CD4-positive, alpha-beta T cell (primary cell): ENCODE results near the gene KRTAP10-8. TPM values are rescaled to one million over a fixed set of nuclear protein-coding genes. Genes with fewer than 3 reads are reported as not detected.

ENCODE experiments used
- ATAC-seq: fragments of 200-7000 bp; cut with Tn5 transposase; one replicate; pipeline ENCODE4 v1.10.0; 2022; ENCODE audit warnings: mild to moderate bottlenecking; ENCODE audit not compliant: poor library complexity
- CTCF ChIA-PET: fragments of 350-600 bp; sonication (Branson Sonifier 250); formaldehyde crosslinking; loops from one replicate; lab custom pipeline; 2021; ENCODE audit warnings: antibody characterized with exemption, inconsistent platforms; lab: Charles Lee
- POLR2A ChIA-PET: fragments of 350-600 bp; sonication (Branson Sonifier 250); formaldehyde crosslinking; loops from one replicate; lab custom pipeline; 2021; ENCODE audit warnings: antibody characterized with exemption, inconsistent platforms; lab: Charles Lee
- DNase-seq, 14 experiments: peaks; one replicate each; pipeline ENCODE4 v3.0.0-alpha.2; 2013 to 2020; ENCODE audit warnings: mixed read lengths in 2 of 14
- H3K27ac ChIP-seq, 2 donors: one replicate each; pipeline versions ENCODE4 v1.5.1 to v1.7.0; 2013; ENCODE audit warnings: low read length in 2 of 2, low read depth in 1 of 2, mild to moderate bottlenecking in 1 of 2
- H3K27me3 ChIP-seq, 2 experiments: 1 replicate in 1 of 2; 2 replicates in 1 of 2; pipeline versions ENCODE4 v1.6.1 to v1.7.0; 2013; ENCODE audit warnings: low read length in 2 of 2, control low read depth in 1 of 2, mild to moderate bottlenecking in 1 of 2, moderate library complexity in 1 of 2; ENCODE audit not compliant: insufficient read depth in 2 of 2, control insufficient read depth in 1 of 2
- H3K36me3 ChIP-seq: one replicate; pipeline ENCODE4 v1.6.1; 2013; ENCODE audit warnings: low read length, control low read depth; ENCODE audit not compliant: insufficient read depth
- H3K4me1 ChIP-seq: one replicate; pipeline ENCODE4 v1.6.1; 2013; ENCODE audit warnings: low read length, control low read depth; ENCODE audit not compliant: insufficient read depth
- H3K4me3 ChIP-seq: one replicate; pipeline ENCODE4 v1.5.1; 2013; ENCODE audit warnings: mild to moderate bottlenecking, low read length, moderate library complexity
- H3K9me3 ChIP-seq, 2 experiments: 1 replicate in 1 of 2; 2 replicates in 1 of 2; pipeline versions ENCODE4 v1.6.1 to v1.7.0; 2013; ENCODE audit warnings: low read length in 2 of 2, mild to moderate bottlenecking in 2 of 2, control low read depth in 1 of 2, moderate library complexity in 1 of 2; ENCODE audit not compliant: control insufficient read depth in 1 of 2, insufficient read depth in 1 of 2
- H3K27ac Mint-ChIP-seq: one replicate; pipeline ENCODE4 v1.8.0; 2020; ENCODE audit warnings: mixed read lengths
- H3K27me3 Mint-ChIP-seq: one replicate; pipeline ENCODE4 v1.8.0; 2021; ENCODE audit warnings: mixed read lengths
- H3K36me3 Mint-ChIP-seq: one replicate; pipeline ENCODE4 v1.8.0; 2021; ENCODE audit warnings: low read depth, mixed read lengths
- H3K4me1 Mint-ChIP-seq: one replicate; pipeline ENCODE4 v1.8.0; 2021; ENCODE audit warnings: low read depth, mixed read lengths
- H3K4me3 Mint-ChIP-seq: one replicate; pipeline ENCODE4 v1.8.0; 2020; ENCODE audit warnings: mild to moderate bottlenecking, mixed read lengths
- H3K9me3 Mint-ChIP-seq: one replicate; pipeline ENCODE4 v1.8.0; 2020; ENCODE audit warnings: mixed read lengths
- intact Hi-C, 2 experiments: fragments of 100-400 bp; cut with DNase I in 1 of 2; cut with micrococcal nuclease in 1 of 2; formaldehyde crosslinking; loops; one replicate each; pipeline versions ENCODE4 v1.15.1 to v1.9.0; 2023 to 2025; cut with DNase I, micrococcal nuclease
- total RNA-seq, 174 experiments: library from RNA in 2 of 174; stranded (reverse) in 2 of 174; gene quantifications; one replicate each; pipeline ENCODE4 v1.2.3 and lab custom pipeline; 2021 to 2026
- TF ChIP-seq, protein P1 (sequence below): fragments of 200-600 bp; IDR thresholded peaks from one replicate; pipeline ENCODE4 v1.8.0; 2022; ENCODE audit warnings: antibody characterized with exemption, mild to moderate bottlenecking

Gene KRTAP10-8
- total RNA-seq, 2 experiments from 2014 or later = not detected

DNA sequence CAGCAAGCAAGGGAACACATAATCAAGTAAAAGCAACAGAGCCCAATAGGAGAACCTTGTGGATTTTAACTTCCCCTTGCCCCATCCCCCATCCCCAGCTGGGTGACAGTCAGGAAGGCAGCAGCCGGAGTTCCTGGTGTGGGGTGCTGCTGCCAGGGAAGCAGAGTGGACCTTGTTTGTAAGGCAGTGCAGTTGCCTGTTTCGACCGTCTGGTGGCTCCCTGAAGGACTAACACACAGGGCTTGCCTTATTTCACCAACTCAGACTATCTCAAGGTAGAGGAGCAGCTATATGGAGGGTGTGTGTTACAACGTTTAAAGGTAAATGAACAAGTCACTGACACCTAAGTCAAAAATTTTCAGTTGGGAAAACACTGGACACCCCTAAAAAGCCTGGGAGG lies 6.6 kb downstream of the KRTAP10-8 start:
- H3K36me3 ChIP-seq = no peaks in the 10 kb centered on the region
- H3K36me3 Mint-ChIP-seq = peaks cover 46% of the 10 kb centered on the region
- H3K27me3 ChIP-seq = no peaks in the 10 kb centered on the region
- peaks cover 42% of the 10 kb centered on the region for H3K4me1 ChIP-seq
- peak overlapping the region; percentile 31 for H3K4me3 Mint-ChIP-seq
- H3K4me3 ChIP-seq = no peak overlapping the region
- H3K27ac ChIP-seq = peak overlapping the region; percentile 44 to 74
- H3K9me3 ChIP-seq = peaks cover 12 to 13% of the 10 kb centered on the region in 2 experiments
- H3K27me3 Mint-ChIP-seq = no peaks in the 10 kb centered on the region
- ChIA-PET CTCF (no interaction called here), POLR2A (interaction anchor here (0.9 to 2.4 kb wide), 10 partner anchors 10 to 256 kb away, joined by 3 to 40 read pairs (median 5); partner anchors contain the start of genes KRTAP12-3 and SUMO3)
- DNase-seq = peak in 4 of 14 experiments; percentile 23 to 55 (median 34)
- intact Hi-C loops = loop anchor here (2.0 to 10.0 kb wide), 5 partner anchors 34 to 104 kb away; partner anchors contain the start of genes KRTAP10-1 (in 1 of the 2), KRTAP12-3 (in 1 of the 2) and KRTAP12-4 (in 1 of the 2)
- H3K27ac Mint-ChIP-seq = peak overlapping the region; percentile 88
- peaks cover 24% of the 10 kb centered on the region for H3K9me3 Mint-ChIP-seq
- peak; percentile 55 for ATAC-seq
- TF ChIP-seq, protein P1, sequence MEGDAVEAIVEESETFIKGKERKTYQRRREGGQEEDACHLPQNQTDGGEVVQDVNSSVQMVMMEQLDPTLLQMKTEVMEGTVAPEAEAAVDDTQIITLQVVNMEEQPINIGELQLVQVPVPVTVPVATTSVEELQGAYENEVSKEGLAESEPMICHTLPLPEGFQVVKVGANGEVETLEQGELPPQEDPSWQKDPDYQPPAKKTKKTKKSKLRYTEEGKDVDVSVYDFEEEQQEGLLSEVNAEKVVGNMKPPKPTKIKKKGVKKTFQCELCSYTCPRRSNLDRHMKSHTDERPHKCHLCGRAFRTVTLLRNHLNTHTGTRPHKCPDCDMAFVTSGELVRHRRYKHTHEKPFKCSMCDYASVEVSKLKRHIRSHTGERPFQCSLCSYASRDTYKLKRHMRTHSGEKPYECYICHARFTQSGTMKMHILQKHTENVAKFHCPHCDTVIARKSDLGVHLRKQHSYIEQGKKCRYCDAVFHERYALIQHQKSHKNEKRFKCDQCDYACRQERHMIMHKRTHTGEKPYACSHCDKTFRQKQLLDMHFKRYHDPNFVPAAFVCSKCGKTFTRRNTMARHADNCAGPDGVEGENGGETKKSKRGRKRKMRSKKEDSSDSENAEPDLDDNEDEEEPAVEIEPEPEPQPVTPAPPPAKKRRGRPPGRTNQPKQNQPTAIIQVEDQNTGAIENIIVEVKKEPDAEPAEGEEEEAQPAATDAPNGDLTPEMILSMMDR = no peak
- H3K4me1 Mint-ChIP-seq = peaks cover 52% of the 10 kb centered on the region

DNA sequence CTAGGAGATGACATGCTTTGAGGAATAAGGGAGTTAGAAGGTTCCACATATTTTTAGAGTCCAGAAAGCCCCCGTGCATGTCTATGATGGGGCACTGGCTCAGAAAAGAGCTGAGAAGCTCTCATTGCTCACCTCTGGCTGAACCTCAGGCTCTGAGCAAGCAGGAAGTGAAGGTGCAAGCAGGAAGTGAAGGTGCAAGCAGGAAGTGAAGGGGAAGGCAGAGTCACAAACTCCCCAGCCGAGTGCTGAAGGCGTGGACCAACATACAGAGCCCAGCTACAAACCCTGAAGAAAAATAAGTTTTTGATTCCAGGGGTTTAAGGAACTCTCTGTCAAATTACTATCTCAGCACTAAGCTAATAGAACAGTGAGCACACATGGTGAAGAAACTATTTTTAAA lies 7.0 kb downstream of the KRTAP10-8 start:
- H3K36me3 ChIP-seq = no peaks in the 10 kb centered on the region
- ChIA-PET POLR2A (interaction anchor here (0.9 to 2.4 kb wide), 10 partner anchors 9 to 255 kb away, joined by 3 to 40 read pairs (median 5); partner anchors contain the start of genes KRTAP12-3 and SUMO3), CTCF (no interaction called here)
- no peak overlapping the region for H3K4me3 ChIP-seq
- peaks cover 52% of the 10 kb centered on the region for H3K4me1 Mint-ChIP-seq
- DNase-seq (peak; percentile 44 to 89 (median 60)), ATAC-seq (peak; percentile 98)
- H3K4me1 ChIP-seq = peaks cover 42% of the 10 kb centered on the region
- H3K9me3 ChIP-seq = peaks cover 12 to 16% of the 10 kb centered on the region in 2 experiments
- H3K27ac Mint-ChIP-seq = peak overlapping the region; percentile 88
- H3K27ac ChIP-seq = peak overlapping the region; percentile 44 to 74
- H3K27me3 ChIP-seq = no peaks in the 10 kb centered on the region
- H3K9me3 Mint-ChIP-seq = peaks cover 27% of the 10 kb centered on the region
- peaks cover 50% of the 10 kb centered on the region for H3K36me3 Mint-ChIP-seq
- intact Hi-C loops = loop anchor here (2.0 to 10.0 kb wide), 5 partner anchors 33 to 103 kb away; partner anchors contain the start of genes KRTAP10-1 (in 1 of the 2), KRTAP12-3 (in 1 of the 2) and KRTAP12-4 (in 1 of the 2)
- peak overlapping the region; percentile 26 for H3K4me3 Mint-ChIP-seq
- H3K27me3 Mint-ChIP-seq = no peaks in the 10 kb centered on the region
- TF ChIP-seq, protein P1 = no peak

DNA sequence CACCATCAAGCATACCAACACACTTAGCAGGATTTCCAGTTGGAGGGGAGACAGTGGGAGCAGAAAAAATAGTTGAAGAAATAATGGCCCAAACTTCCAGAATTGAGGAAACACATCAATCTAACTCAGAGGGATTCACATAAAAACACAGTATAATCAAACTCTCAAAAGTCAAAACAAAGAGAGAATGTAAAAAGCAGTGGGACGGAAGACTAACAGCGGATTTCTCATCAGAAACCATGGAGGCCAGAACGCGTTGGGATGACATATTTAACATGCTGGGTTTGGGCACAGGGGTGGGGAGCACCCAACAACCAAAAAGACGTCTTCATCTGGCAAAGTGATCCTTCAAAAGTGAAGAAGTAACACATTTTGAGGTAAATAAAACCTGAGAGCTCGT lies 8.0 kb downstream of the KRTAP10-8 start:
- Histone ChIP-seq H3K27me3 (no peaks in the 10 kb centered on the region), H3K4me1 (peaks cover 42% of the 10 kb centered on the region), H3K36me3 (no peaks in the 10 kb centered on the region), H3K27ac (peak overlapping the region; percentile 44 to 74), H3K9me3 (peaks cover 12 to 26% of the 10 kb centered on the region in 2 experiments), H3K4me3 (no peak overlapping the region)
- Mint-ChIP-seq H3K4me3 (peak overlapping the region; percentile 62), H3K27me3 (no peaks in the 10 kb centered on the region), H3K27ac (peak overlapping the region; percentile 88), H3K4me1 (peaks cover 48% of the 10 kb centered on the region), H3K36me3 (peaks cover 53% of the 10 kb centered on the region), H3K9me3 (peaks cover 28% of the 10 kb centered on the region)
- CTCF ChIA-PET = no interaction called here
- intact Hi-C loops = loop anchor here (2.0 to 10.0 kb wide), 5 partner anchors 32 to 102 kb away; partner anchors contain the start of genes KRTAP10-1 (in 1 of the 2), KRTAP12-3 (in 1 of the 2) and KRTAP12-4 (in 1 of the 2)
- TF ChIP-seq, protein P1 = no peak
- DNase-seq = no peak
- no peak for ATAC-seq
- POLR2A ChIA-PET = interaction anchor here (1.3 to 2.4 kb wide), 5 partner anchors 11 to 198 kb away, joined by 4 to 40 read pairs (median 5); partner anchors contain the start of genes KRTAP12-3 and SUMO3
